C4-2B (cell line): Measurements from ENCODE around the gene CHRNA7.

Experiments
- ZFX ChIP-seq: fragments of 450-650 bp; IDR thresholded peaks from 2 replicates; pipeline ENCODE4 v1.6.1; 2017
- TF ChIP-seq, protein P1 (sequence below): fragments of 450-650 bp; conservative IDR thresholded peaks from 2 replicates; pipeline ENCODE4 v1.5.1; 2017; ENCODE audit warnings: mild to moderate bottlenecking

DNA sequence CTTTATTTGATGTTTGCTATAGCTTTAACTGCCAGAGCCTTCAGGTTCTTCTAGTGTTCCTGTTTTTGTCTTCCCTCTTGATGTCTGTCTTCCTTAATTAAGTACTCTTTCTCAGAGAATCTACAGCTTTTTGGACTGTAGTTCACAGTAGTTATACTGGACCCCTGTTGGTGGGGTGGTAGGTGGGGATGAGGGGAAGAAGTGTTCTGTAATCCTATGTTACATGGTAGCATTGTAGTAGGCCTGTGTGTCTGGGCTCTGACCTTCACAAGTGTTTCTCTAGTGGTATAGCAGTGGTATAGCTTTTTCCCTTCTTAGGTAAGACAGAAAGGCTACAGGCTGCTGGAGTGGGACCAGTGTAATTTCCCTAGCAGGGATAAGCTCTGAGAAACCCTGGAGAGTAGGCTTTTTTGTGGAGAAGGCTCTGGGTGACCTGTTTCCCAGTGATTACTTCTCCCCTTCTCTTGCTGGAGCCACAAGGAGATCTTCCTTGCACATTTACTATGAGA is 59.6 kb downstream of the CHRNA7 start:
- TF ChIP-seq, protein P1, sequence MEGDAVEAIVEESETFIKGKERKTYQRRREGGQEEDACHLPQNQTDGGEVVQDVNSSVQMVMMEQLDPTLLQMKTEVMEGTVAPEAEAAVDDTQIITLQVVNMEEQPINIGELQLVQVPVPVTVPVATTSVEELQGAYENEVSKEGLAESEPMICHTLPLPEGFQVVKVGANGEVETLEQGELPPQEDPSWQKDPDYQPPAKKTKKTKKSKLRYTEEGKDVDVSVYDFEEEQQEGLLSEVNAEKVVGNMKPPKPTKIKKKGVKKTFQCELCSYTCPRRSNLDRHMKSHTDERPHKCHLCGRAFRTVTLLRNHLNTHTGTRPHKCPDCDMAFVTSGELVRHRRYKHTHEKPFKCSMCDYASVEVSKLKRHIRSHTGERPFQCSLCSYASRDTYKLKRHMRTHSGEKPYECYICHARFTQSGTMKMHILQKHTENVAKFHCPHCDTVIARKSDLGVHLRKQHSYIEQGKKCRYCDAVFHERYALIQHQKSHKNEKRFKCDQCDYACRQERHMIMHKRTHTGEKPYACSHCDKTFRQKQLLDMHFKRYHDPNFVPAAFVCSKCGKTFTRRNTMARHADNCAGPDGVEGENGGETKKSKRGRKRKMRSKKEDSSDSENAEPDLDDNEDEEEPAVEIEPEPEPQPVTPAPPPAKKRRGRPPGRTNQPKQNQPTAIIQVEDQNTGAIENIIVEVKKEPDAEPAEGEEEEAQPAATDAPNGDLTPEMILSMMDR = no peak
- no peak for TF ChIP-seq ZFX
